ENCODE results near the gene ATG16L1. TPM values are rescaled to one million over a fixed set of nuclear protein-coding genes. Genes with fewer than 3 reads are reported as not detected.

ATG16L1 gene
- total RNA-seq, 1 experiment from 2014 or later, result 52.3 TPM

DNA sequence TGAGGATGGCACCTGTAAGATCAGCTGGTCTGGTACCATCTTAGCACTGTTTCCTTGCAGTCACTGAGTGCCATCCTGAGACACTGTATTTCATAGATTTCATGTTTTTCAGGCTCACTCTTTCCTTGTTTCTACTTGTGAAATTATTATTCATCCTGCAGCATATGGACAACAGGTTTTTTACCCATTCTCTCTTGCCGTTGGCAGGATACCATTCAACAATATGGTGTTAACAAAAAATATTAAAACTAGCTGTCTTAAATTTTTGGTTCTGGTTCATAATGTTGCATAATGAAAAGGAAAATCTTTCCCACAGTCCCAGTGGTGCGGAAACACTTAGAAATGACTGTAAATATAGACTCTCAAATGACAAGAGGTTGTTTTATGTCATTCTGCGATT is 23.1 kb upstream of the ATG16L1 start:
- intact Hi-C loops (cut with micrococcal nuclease; ENCODE audit: unreplicated experiment) (no loop called here), in situ Hi-C loops (cut with HindIII; ENCODE audit: low pct_unique_long_range_greater_than_20kb, low sequenced_read_pairs) (no loop called here)
- no peak overlapping the region for H3K27ac ChIP-seq (ENCODE audit: low read length)
- no peak for TF ChIP-seq TCF7L2 (IDR thresholded peaks at IDR 0.05; ENCODE audit: low read depth, low read length)
- TF ChIP-seq, protein P1, sequence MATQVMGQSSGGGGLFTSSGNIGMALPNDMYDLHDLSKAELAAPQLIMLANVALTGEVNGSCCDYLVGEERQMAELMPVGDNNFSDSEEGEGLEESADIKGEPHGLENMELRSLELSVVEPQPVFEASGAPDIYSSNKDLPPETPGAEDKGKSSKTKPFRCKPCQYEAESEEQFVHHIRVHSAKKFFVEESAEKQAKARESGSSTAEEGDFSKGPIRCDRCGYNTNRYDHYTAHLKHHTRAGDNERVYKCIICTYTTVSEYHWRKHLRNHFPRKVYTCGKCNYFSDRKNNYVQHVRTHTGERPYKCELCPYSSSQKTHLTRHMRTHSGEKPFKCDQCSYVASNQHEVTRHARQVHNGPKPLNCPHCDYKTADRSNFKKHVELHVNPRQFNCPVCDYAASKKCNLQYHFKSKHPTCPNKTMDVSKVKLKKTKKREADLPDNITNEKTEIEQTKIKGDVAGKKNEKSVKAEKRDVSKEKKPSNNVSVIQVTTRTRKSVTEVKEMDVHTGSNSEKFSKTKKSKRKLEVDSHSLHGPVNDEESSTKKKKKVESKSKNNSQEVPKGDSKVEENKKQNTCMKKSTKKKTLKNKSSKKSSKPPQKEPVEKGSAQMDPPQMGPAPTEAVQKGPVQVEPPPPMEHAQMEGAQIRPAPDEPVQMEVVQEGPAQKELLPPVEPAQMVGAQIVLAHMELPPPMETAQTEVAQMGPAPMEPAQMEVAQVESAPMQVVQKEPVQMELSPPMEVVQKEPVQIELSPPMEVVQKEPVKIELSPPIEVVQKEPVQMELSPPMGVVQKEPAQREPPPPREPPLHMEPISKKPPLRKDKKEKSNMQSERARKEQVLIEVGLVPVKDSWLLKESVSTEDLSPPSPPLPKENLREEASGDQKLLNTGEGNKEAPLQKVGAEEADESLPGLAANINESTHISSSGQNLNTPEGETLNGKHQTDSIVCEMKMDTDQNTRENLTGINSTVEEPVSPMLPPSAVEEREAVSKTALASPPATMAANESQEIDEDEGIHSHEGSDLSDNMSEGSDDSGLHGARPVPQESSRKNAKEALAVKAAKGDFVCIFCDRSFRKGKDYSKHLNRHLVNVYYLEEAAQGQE (IDR thresholded peaks at IDR 0.05; ENCODE audit: insufficient read depth in 1 of 2, low read depth in 2 of 2, low read length in 1 of 2), result no peak
- TF ChIP-seq SIN3A (IDR thresholded peaks at IDR 0.05; ENCODE audit: borderline replicate concordance, insufficient read depth, low read depth, low read length), result no peak
- TF ChIP-seq POLR2AphosphoS5 (IDR thresholded peaks at IDR 0.05; ENCODE audit: low read depth, low read length), result no peak
- TF ChIP-seq, protein P2, sequence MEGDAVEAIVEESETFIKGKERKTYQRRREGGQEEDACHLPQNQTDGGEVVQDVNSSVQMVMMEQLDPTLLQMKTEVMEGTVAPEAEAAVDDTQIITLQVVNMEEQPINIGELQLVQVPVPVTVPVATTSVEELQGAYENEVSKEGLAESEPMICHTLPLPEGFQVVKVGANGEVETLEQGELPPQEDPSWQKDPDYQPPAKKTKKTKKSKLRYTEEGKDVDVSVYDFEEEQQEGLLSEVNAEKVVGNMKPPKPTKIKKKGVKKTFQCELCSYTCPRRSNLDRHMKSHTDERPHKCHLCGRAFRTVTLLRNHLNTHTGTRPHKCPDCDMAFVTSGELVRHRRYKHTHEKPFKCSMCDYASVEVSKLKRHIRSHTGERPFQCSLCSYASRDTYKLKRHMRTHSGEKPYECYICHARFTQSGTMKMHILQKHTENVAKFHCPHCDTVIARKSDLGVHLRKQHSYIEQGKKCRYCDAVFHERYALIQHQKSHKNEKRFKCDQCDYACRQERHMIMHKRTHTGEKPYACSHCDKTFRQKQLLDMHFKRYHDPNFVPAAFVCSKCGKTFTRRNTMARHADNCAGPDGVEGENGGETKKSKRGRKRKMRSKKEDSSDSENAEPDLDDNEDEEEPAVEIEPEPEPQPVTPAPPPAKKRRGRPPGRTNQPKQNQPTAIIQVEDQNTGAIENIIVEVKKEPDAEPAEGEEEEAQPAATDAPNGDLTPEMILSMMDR (IDR thresholded peaks at IDR 0.05), result no peak
- H3K4me1 ChIP-seq (ENCODE audit: control insufficient read depth, insufficient read depth, low read length), result no peaks in the 10 kb centered on the region
- no peaks in the 10 kb centered on the region for H3K27me3 ChIP-seq (ENCODE audit: control insufficient read depth, insufficient read depth, low read length)
- no peak overlapping the region for H3K4me3 ChIP-seq (ENCODE audit: low read depth in 2 of 2, low read length in 2 of 2)
- H3K9me3 ChIP-seq (ENCODE audit: control insufficient read depth, insufficient read depth, low read depth, low read length), result no peaks in the 10 kb centered on the region
- H3K36me3 ChIP-seq (ENCODE audit: control insufficient read depth, insufficient read depth, low read length), result no peaks in the 10 kb centered on the region
- no TSS peak for BruUV-seq (replicated peaks)
- DNase-seq (ENCODE audit: low read depth, low spot score), result no peak
- ChIA-PET CTCF (no interaction called here), POLR2A (interaction anchor here (0.6 kb wide), 1 partner anchor 65 kb away, joined by 10 read pairs; no protein-coding TSS in a partner anchor)
- ATAC-seq, result no peak

DNA sequence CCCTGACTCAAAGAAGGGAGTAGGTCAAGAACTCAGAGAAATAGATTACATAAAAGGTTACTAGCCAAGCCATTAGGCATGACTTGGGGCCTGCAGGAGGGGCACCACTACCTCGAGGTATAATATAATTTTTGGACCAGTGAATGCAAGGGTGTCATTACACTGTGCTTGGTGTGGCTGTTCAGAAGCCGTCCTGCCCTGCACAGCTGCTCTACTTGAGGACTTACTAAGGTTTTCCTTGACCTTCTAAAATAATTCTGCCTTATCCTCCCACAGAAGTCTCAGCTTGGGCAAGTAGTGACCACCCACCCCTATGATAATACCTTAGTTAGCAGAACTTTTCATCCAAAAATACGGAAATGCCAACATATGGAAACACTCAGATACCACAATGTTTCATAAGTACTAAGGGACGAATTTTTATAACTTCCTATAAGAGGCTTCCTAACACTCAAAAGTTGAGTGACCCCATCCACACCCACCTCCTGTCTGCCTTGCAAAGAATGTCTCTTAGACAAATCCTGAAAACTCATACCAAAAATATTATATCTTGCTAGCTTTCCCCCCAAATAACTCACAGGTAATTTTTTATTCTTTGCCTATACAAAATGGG is 17.7 kb upstream of the ATG16L1 start:
- intact Hi-C loops (cut with micrococcal nuclease; ENCODE audit: unreplicated experiment) (no loop called here), in situ Hi-C loops (cut with HindIII; ENCODE audit: low pct_unique_long_range_greater_than_20kb, low sequenced_read_pairs) (loop anchor here (10.0 kb wide), 1 partner anchor 149 kb away; no protein-coding TSS in a partner anchor)
- DNase-seq (ENCODE audit: low read depth, low spot score) (no peak), ATAC-seq (no peak)
- ChIA-PET POLR2A (interaction anchor here (0.6 kb wide), 1 partner anchor 356 kb away, joined by 3 read pairs; no protein-coding TSS in a partner anchor), CTCF (interaction anchor here (0.6 kb wide), 1 partner anchor 355 kb away, joined by 3 read pairs; no protein-coding TSS in a partner anchor)
- TF ChIP-seq POLR2AphosphoS5 (IDR thresholded peaks at IDR 0.05; ENCODE audit: low read depth, low read length) (no peak), TCF7L2 (IDR thresholded peaks at IDR 0.05; ENCODE audit: low read depth, low read length) (no peak), SIN3A (IDR thresholded peaks at IDR 0.05; ENCODE audit: borderline replicate concordance, insufficient read depth, low read depth, low read length) (no peak)
- TF ChIP-seq, protein P2 (IDR thresholded peaks at IDR 0.05), result no peak
- TF ChIP-seq, protein P1 (IDR thresholded peaks at IDR 0.05; ENCODE audit: insufficient read depth in 1 of 2, low read depth in 2 of 2, low read length in 1 of 2), result no peak
- H3K27ac ChIP-seq (ENCODE audit: low read length), result no peak overlapping the region
- H3K4me3 ChIP-seq (ENCODE audit: low read depth in 2 of 2, low read length in 2 of 2), result no peak overlapping the region
- no peaks in the 10 kb centered on the region for H3K9me3 ChIP-seq (ENCODE audit: control insufficient read depth, insufficient read depth, low read depth, low read length)
- H3K36me3 ChIP-seq (ENCODE audit: control insufficient read depth, insufficient read depth, low read length), result no peaks in the 10 kb centered on the region
- BruUV-seq (replicated peaks), result no TSS peak
- no peaks in the 10 kb centered on the region for H3K27me3 ChIP-seq (ENCODE audit: control insufficient read depth, insufficient read depth, low read length)
- no peaks in the 10 kb centered on the region for H3K4me1 ChIP-seq (ENCODE audit: control insufficient read depth, insufficient read depth, low read length)
